IMR-90 (cell line): ENCODE results near the gene HOXA5. TPM values are rescaled to one million over a fixed set of nuclear protein-coding genes. Genes with fewer than 3 reads are reported as not detected.

ENCODE experiments used
- ATAC-seq: fragments of 200-7000 bp; cut with Tn5 transposase; 2 replicates; pipeline ENCODE4 v1.9.1; 2020; ENCODE audit warnings: low read depth, mild to moderate bottlenecking, moderate library complexity
- BruUV-seq: library from RNA; stranded (reverse); fragments of 400-500 nt; replicated peaks from 2 replicates; lab custom pipeline; 2021; lab: Mats Ljungman, UMichigan
- CTCF ChIA-PET: fragments of 300-600 bp; formaldehyde crosslinking; extraction: SDS; loops from one replicate; lab custom pipeline; 2021; ENCODE audit warnings: antibody characterized with exemption; lab: Yijun Ruan, JAX
- POLR2A ChIA-PET: fragments of 300-600 bp; sonication (Branson Sonifier 250); formaldehyde crosslinking; loops from one replicate; lab custom pipeline; 2022; ENCODE audit warnings: antibody characterized with exemption; ENCODE audit not compliant: unreplicated experiment; lab: Charles Lee
- DNase-seq: peaks from one replicate; pipeline ENCODE4 v3.0.0; 2013
- H2AFZ ChIP-seq: replicated peaks from 2 replicates; pipeline ENCODE3; 2013; ENCODE audit warnings: low read length, mild to moderate bottlenecking; ENCODE audit not compliant: poor library complexity
- H2AK5ac ChIP-seq: 2 replicates; pipeline ENCODE4 v1.6.1; 2013; ENCODE audit warnings: low read depth, low read length, inconsistent platforms
- H2AK9ac ChIP-seq: replicated peaks from 2 replicates; pipeline ENCODE3; 2013; ENCODE audit warnings: mild to moderate bottlenecking, low read depth, low read length, moderate library complexity; ENCODE audit not compliant: poor library complexity
- H2BK120ac ChIP-seq: 2 replicates; pipeline ENCODE4 v1.6.1; 2013; ENCODE audit warnings: low read depth, low read length, inconsistent platforms
- H2BK15ac ChIP-seq: 3 replicates; pipeline ENCODE4 v1.6.1; 2013; ENCODE audit warnings: low read depth, low read length, inconsistent platforms
- H2BK20ac ChIP-seq: 2 replicates; pipeline ENCODE4 v1.6.1; 2013; ENCODE audit warnings: low read depth, mild to moderate bottlenecking, inconsistent platforms, low read length, moderate library complexity
- H2BK5ac ChIP-seq: 2 replicates; pipeline ENCODE4 v1.6.1; 2013; ENCODE audit warnings: mild to moderate bottlenecking, low read depth, low read length, inconsistent platforms; ENCODE audit not compliant: poor library complexity, severe bottlenecking
- H3K14ac ChIP-seq: replicated peaks from 2 replicates; pipeline ENCODE4 v1.6.1; 2013; ENCODE audit warnings: low read depth, low read length, inconsistent platforms
- H3K18ac ChIP-seq: 2 replicates; pipeline ENCODE4 v1.6.1; 2013; ENCODE audit warnings: low read depth, low read length, control low read depth
- H3K23ac ChIP-seq: 2 replicates; pipeline ENCODE4 v1.6.1; 2013; ENCODE audit warnings: low read depth, low read length, inconsistent platforms
- H3K27ac ChIP-seq: 2 replicates; pipeline ENCODE4 v1.5.1; 2013; ENCODE audit warnings: mild to moderate bottlenecking, control low read depth, low read length; ENCODE audit not compliant: insufficient read depth
- H3K27me3 ChIP-seq: 2 replicates; pipeline ENCODE4 v1.6.1; 2013; ENCODE audit warnings: low read length; ENCODE audit not compliant: control insufficient read depth, insufficient read depth
- H3K36me3 ChIP-seq: 2 replicates; pipeline ENCODE4 v1.6.1; 2013; ENCODE audit warnings: low read length, mixed read lengths; ENCODE audit not compliant: control insufficient read depth, insufficient read depth
- H3K4ac ChIP-seq: 2 replicates; pipeline ENCODE4 v1.6.1; 2013; ENCODE audit warnings: low read depth, low read length, inconsistent platforms
- H3K4me1 ChIP-seq: 2 replicates; pipeline ENCODE4 v1.6.1; 2013; ENCODE audit warnings: low read length, mixed read lengths; ENCODE audit not compliant: control insufficient read depth, insufficient read depth
- H3K4me2 ChIP-seq: 2 replicates; pipeline ENCODE4 v1.6.1; 2013; ENCODE audit warnings: low read depth, mild to moderate bottlenecking, control low read depth, low read length, moderate library complexity
- H3K4me3 ChIP-seq: 2 replicates; pipeline ENCODE4 v1.5.1; 2013; ENCODE audit warnings: low read depth, mild to moderate bottlenecking, control low read depth, low read length, moderate library complexity; ENCODE audit not compliant: insufficient read depth
- H3K56ac ChIP-seq: 2 replicates; pipeline ENCODE4 v1.6.1; 2013; ENCODE audit warnings: low read length, inconsistent platforms; ENCODE audit not compliant: insufficient read depth; ENCODE audit errors: extremely low read depth
- H3K79me1 ChIP-seq, 2 experiments: 2 replicates each; pipeline ENCODE4 v1.6.1; 2013; ENCODE audit warnings: low read length in 2 of 2, inconsistent platforms in 1 of 2, low read depth in 1 of 2
- H3K9ac ChIP-seq: 2 replicates; pipeline ENCODE4 v1.6.1; 2013; ENCODE audit warnings: low read depth, low read length, control low read depth
- H3K9me1 ChIP-seq: 2 replicates; pipeline ENCODE4 v1.6.1; 2013; ENCODE audit warnings: low read length, inconsistent platforms; ENCODE audit not compliant: insufficient read depth
- H3K9me3 ChIP-seq: 2 replicates; pipeline ENCODE4 v1.6.1; 2013; ENCODE audit warnings: low read length; ENCODE audit not compliant: control insufficient read depth, insufficient read depth
- H4K20me1 ChIP-seq: 2 replicates; pipeline ENCODE4 v1.6.1; 2013; ENCODE audit warnings: low read length, inconsistent platforms; ENCODE audit not compliant: insufficient read depth
- H4K5ac ChIP-seq: 2 replicates; pipeline ENCODE4 v1.6.1; 2013; ENCODE audit warnings: mild to moderate bottlenecking, low read depth, low read length, control low read depth
- H4K8ac ChIP-seq, 2 experiments: 2 replicates each; pipeline ENCODE4 v1.6.1; 2013; ENCODE audit warnings: low read depth in 2 of 2, low read length in 2 of 2, control low read depth in 1 of 2, inconsistent platforms in 1 of 2
- H4K91ac ChIP-seq: 2 replicates; pipeline ENCODE4 v1.6.1; 2013; ENCODE audit warnings: low read depth, low read length, inconsistent platforms; ENCODE audit not compliant: insufficient read depth
- CEBPB ChIP-seq: IDR thresholded peaks from 2 replicates; pipeline ENCODE4 v1.6.1; 2012; ENCODE audit warnings: low read depth, low read length, improper control_type of control experiment
- CTCF ChIP-seq: conservative IDR thresholded peaks from 2 replicates; pipeline ENCODE4 v1.5.1; 2012; ENCODE audit warnings: mild to moderate bottlenecking, low read depth, low read length, improper control_type of control experiment
- ELK1 ChIP-seq: fragments of 150-350 bp; IDR thresholded peaks from 2 replicates; pipeline ENCODE4 v1.6.1; 2016; ENCODE audit warnings: low read depth, mild to moderate bottlenecking, low read length, moderate library complexity, borderline replicate concordance
- POLR2A ChIP-seq: IDR thresholded peaks from 2 replicates; pipeline ENCODE4 v1.6.1; 2012; ENCODE audit warnings: mild to moderate bottlenecking, low read depth, low read length
- RFX5 ChIP-seq: IDR thresholded peaks from 2 replicates; pipeline ENCODE4 v1.8.0; 2012; ENCODE audit warnings: low read depth, mild to moderate bottlenecking, low read length, moderate library complexity
- WGBS, 2 experiments: methylation state at CpG; one replicate each; pipeline versions ENCODE4 v1.1.5 to v1.1.7; 2013; ENCODE audit warnings: missing lambda C conversion rate in 2 of 2; ENCODE audit not compliant: insufficient read length in 1 of 2; ENCODE audit errors: extremely low coverage in 2 of 2; 5-methylcytosine and 5-hydroxymethylcytosine counted together
- dilution Hi-C: fragments of 300-500 bp; cut with HindIII; formaldehyde crosslinking; loops from one replicate; pipeline ENCODE4 v1.14.3; 2018; ENCODE audit warnings: low sequenced_read_pairs; ENCODE audit not compliant: unreplicated experiment
- in situ Hi-C: fragments of 300-500 bp; cut with MboI; formaldehyde crosslinking; loops from 3 replicates; pipeline ENCODE4 v1.14.3; 2019; ENCODE audit warnings: low sequenced_read_pairs, inconsistent platforms, mixed read lengths
- intact Hi-C: fragments of 100-400 bp; cut with micrococcal nuclease; formaldehyde crosslinking; loops from 2 replicates; pipeline ENCODE4 v1.10.0; 2022
- polyA plus RNA-seq, 3 experiments: library from polyadenylated mRNA; depleted of rRNA; stranded (reverse); fragments of >200 nt; gene quantifications; 2 replicates each; pipeline ENCODE4 v1.2.3, GENCODE V29; 2012; ENCODE audit warnings: low replicate concordance in 1 of 3
- total RNA-seq: library from RNA; depleted of rRNA; stranded (reverse); fragments of >200 nt; gene quantifications from 2 replicates; pipeline ENCODE4 v1.2.3, GENCODE V29; 2012

HOXA5 gene
- total and polyA plus RNA-seq, 2 of the 4 experiments (the other 2 are of a cell fraction): 19.9 to 29.4 TPM

- Histone ChIP-seq H2BK20ac (peak overlapping the region; percentile 30; the same call in 1 of the 2 replicates), H2AFZ (peak overlapping the region; percentile 90), H3K27ac (peak overlapping the region; percentile 80), H3K9me3 (no peaks in the 10 kb centered on the region), H3K36me3 (peaks cover 9% of the 10 kb centered on the region), H3K18ac (peak overlapping the region; percentile 77; the same call in 1 of the 2 replicates), H3K56ac (peak overlapping the region; percentile 56; the same call in 1 of the 2 replicates), H3K9me1 (no peaks in the 10 kb centered on the region), H4K20me1 (no peaks in the 10 kb centered on the region), H3K4ac (peak overlapping the region; percentile 79), H4K8ac (peak overlapping the region; percentile 58 to 84), H2BK5ac (peak overlapping the region; percentile 66), H3K23ac (peak overlapping the region; percentile 86), H3K4me1 (peaks cover 18% of the 10 kb centered on the region), H2BK15ac (peak overlapping the region; percentile 33; the same call in 1 of the 3 replicates), H2AK5ac (no peak overlapping the region), H3K79me1 (peaks cover 9 to 35% of the 10 kb centered on the region in 2 experiments; a peak in 3 of 4 replicates), H3K4me3 (peak overlapping the region; percentile 40), H4K5ac (peak overlapping the region; percentile 76; the same call in 1 of the 2 replicates), H2AK9ac (peak overlapping the region; percentile 69), H2BK120ac (peak overlapping the region; percentile 73), H4K91ac (peak overlapping the region; percentile 76; the same call in 1 of the 2 replicates), H3K14ac (peak overlapping the region; percentile 51), H3K9ac (peak overlapping the region; percentile 87), H3K4me2 (peak overlapping the region; percentile 83), H3K27me3 (no peaks in the 10 kb centered on the region)
- intact Hi-C loops (loop anchor here (5.0 kb wide), 2 partner anchors 1052 to 1252 kb away; no protein-coding TSS in a partner anchor), in situ Hi-C loops (loop anchor here (5.0 to 10.0 kb wide), 3 partner anchors 42 to 950 kb away; partner anchors contain the start of gene HOXA2), dilution Hi-C loops (no loop called here)
- WGBS, 2 experiments: 2% methylated on average over 26 of the region's 31 CpGs; no CpG with 5 or more reads in 1 of the 2 experiments
- BruUV-seq: no TSS peak
- ChIA-PET POLR2A (no interaction called here), CTCF (interaction anchor here (0.5 to 1.9 kb wide), 12 partner anchors 8 to 1888 kb away, joined by 3 to 6 read pairs (median 4); partner anchors contain the start of gene HOXA3)
- TF ChIP-seq POLR2A: peak; percentile 18
- no peak for TF ChIP-seq CTCF
- TF ChIP-seq ELK1: no peak
- TF ChIP-seq RFX5: no peak
- no peak for TF ChIP-seq CEBPB
- ATAC-seq (no peak), DNase-seq (no peak)
Measured at GRCh38 chr7:27144781-27145164, 1.3 kb upstream of the HOXA5 start.
